HG03175 (cell line): ENCODE measurements around the gene NPAS3.

Source experiments
- ATAC-seq: cut with Tn5 transposase; IDR thresholded peaks from one replicate; pipeline ENCODE4 v1.9.1; 2021; ENCODE audit warnings: mild to moderate bottlenecking, moderate library complexity; ENCODE audit not compliant: unreplicated experiment

The NPAS3 gene

DNA sequence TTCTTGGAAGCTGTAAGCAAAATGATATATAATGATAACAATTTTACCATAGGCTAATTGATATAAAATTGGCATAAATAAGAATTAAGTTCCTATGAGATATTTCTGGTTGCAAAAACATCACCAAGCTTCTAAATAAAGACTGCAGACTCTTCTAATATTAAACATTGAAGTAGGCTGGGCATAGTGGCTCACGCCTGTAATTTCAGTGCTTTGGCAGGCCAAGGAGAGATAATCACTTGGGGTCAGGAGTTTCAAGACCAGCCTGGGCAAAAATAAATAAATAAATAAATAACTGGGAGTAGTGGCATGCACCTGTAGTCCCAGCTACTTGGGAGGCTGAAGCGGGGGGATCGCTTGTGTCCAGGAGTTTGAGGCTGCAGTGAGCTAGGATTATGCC lies 71.8 kb downstream of the NPAS3 start:
- ATAC-seq: no peak

DNA sequence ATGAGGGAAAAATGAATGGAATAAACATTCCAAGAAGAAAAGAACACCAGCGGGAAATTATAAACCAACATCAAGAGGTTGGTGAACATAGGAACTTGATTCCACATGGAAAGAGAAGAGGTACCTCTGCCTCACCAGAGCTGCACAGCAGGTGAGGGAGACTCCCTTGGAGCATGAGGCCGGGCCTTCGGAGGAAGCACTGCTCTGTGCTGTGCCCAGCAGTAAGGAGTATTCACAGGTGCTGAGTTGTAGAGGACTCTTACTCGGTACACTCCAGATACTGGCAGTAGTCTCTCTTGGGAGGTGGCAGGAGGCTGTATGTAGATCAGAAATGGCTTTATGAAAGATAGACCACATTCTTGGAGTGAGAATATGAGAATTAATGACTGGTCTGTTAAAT lies 76.0 kb downstream of the NPAS3 start:
- no peak for ATAC-seq

DNA sequence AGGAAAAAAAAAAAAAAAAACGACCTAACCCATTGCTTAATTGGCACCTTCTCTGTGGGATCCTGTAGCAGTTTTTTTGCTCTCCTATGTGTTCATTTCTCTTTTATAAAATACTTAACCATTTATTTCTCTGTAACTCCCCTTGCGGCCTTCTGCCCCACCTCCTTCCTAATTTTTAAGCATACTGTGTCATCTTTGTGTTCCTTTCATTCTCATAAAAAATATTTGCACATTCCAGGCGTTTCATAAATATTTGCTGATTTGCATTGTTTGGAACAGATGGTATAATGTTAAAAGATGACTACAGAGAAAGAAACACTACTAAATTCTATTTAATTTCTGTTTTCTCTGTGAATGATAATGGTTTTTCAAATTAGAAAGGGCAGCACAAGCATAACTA lies 77.9 kb downstream of the NPAS3 start:
- no peak for ATAC-seq

DNA sequence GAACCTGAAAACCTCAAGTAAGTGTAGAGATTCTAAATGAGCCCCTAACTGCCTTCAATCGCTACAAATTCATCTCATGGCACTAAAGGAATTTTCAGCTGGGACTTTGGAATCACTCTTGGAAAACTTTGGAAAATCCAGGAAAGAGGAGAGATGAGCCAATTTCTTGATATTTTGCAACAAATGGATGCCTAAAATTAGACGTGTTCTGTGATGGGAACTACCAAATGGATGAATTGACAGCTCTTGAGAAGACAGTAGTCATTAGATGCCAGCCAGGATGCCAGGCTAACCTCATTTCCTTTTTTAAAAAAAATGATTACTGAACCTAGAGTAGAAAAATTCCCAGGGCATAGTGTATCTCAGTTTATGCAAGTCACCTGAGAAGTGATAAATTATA lies 78.3 kb downstream of the NPAS3 start:
- no peak for ATAC-seq

DNA sequence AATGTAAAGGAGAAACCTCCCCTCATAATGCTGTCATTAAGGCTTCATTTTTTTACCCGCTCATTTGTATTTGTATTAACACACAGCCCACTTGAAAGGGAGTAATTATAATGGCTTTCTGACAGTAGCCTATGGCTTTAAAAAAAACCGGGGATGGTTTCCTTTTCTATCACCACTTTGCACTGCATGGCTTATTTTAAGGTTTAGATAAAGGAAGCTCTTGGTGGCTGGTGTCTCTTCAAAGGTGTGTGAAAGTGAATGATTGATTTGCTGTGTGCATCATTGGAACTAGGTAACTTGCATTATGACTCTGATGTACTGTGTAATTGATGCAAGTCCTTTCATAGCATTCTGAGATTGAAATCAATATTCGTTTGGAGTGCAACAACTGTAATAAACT lies 80.7 kb downstream of the NPAS3 start:
- ATAC-seq: no peak

DNA sequence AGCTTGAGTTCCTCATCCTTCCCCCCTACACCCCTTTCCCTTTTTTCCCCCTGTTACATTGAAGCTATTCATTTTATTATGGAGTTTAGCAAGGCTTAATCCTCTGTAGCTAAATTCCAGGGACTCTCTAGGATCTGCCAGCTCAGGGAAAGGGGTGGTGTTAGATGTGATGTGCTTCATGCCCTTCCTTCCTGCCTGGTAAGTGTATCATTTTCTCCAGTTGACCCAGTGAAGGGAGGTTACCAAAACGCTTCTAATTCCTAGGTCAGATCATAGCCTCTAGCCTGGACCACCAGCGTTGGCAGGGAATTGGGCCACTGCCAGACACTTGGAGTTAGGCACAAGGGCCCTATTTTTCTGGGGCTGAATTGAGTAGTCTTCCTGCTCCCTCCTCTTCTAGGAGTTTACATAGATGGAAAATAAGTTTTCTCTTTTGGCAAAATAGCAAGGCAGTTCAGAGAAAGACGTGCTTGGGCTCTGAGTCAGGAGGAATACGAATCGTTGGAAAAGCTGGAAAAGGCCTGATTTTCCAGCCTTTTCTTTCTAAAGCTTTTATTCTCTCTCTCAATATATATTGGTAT lies 88.3 kb downstream of the NPAS3 start:
- no peak for ATAC-seq

DNA sequence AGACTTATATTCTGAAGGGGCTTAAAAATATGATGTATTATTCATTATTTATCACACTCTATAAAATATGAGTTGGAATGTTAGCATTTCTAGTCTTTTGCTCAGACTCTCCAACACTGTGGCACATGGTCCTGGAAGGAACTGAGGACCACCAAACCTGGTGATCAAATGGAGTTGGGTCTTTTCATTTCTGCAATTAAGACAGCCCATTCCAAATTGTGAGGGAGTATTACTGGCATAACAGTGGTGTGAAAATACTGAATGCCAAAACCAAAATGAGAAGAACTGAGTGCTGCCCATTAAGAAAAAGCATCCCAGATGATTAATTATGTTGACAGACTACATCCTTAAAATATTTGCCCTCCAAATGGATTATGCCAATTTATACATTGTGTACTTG lies 90.8 kb downstream of the NPAS3 start:
- no peak for ATAC-seq

DNA sequence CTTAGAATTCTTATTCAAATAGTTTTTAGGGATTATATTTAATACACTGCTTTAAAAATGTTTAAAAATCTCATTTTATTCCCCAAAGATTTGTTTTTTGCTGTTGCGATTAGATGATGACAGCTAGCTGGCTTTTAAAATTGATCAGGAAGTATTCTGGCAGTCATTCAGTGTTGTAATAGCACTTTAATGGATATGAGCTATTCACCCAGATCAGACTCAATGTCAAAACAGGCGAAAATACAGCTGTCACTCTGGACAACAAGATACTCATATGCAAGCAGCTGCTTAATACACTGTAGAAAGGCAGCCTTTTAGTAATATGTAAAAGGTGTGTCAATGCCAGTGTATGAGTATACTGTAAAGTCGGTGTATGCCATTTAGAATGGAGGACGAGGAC lies 91.7 kb downstream of the NPAS3 start:
- no peak for ATAC-seq

DNA sequence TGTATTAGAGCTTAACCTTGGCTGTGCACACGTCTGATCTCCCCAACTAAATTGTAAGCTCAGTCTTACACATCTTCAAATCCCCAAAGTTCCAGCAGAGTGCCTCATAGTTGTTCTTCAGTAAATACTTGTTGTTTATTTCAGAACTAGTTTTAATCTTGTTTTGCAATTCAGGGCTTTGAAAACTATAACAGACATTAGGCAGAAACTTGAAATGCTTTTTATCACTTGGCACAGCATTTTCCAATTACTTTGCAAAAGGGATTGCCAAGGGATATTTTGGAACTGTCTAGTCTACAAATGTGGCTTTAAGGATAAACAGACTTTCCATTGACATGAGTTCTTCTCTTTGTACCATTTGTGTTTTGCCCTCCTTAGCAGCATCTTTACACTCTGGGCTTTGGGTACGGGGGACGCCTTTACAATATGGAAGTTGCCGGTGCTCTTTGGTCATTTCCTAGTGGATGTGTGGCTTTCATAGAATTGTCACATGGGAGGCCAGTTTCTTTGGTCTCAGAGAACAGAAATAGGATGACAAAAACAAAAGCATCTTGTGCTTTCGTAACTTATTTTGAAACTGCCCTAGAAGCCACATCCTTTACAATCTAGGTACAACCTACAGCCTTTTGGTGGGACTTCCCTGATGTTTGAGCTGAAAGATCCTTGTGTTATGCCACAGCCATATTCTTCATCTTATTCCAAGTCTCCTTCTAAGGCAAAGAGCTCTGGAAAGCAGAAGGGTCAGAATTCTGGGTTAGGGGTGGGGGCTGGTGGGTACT lies 96.9 kb downstream of the NPAS3 start:
- no peak for ATAC-seq

DNA sequence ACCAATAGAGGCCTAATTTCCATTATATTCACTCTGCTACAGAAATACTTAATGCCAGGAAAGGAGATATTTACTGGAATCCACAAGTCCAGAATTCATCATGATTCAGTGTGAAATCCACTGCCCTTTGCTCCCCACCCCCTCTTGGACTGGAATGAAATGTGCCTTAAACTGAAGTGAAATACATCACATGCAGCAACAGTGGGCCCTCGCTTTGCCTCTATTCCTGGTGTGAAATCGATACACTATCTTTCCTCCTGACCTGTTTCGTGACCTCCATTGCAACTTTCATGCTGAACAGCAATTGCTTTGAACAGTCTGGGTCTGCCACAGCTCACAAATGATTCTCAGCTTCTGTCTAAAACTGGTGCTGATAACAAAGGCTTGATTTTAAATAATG lies 100.6 kb downstream of the NPAS3 start:
- no peak for ATAC-seq

DNA sequence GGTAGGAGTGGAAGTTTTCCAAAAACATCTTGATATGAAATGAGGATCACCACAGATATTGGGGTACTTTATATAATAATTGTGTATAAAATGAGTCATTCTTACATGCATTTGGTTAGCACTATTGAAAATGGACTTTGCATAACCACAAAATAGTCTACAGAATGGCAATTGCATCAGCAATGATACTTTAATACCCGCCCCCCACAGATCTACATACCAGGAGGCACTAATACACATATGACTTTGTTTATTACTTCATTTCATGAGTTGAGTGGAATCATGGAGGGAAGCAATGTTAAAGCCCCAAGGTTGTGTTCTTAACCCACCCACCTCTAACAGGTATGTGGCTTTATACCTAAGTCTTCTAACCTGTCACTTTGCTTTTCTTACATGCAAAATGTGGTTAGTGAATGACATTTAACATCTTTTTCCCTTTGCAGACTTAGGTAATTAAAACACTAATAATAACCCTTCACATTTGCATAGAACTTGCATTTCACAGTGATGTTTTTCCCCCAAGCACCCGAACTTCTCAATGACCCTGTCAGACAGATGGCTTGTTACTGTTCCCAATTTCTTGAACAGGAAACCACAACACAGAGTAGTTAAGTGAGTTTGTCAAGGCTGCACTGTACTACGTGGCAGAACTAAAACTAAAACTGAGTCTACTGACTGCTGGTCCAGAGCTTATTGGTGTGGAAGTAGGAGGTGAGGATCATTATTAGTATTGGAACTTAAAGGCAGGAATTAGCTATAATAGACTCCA lies 101.9 kb downstream of the NPAS3 start:
- ATAC-seq: no peak

DNA sequence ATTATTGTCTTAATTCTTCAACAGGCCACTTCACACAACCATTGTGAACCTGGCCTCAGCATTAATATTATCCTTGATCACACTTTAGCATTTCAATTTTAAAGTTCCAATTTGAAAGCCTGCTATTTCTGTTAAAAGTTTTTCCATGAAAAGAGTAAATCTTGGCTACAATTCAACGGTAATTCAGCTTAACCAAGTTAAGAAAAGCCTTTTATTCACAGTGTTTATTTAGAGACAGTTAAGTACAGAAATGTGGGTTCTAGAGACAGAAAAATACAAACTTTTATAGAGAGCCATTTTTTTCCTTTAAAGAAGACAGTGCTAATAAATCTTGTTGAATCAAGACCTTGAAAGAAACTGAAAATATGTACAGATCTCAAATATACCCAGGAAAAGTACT lies 103.9 kb downstream of the NPAS3 start:
- no peak for ATAC-seq

DNA sequence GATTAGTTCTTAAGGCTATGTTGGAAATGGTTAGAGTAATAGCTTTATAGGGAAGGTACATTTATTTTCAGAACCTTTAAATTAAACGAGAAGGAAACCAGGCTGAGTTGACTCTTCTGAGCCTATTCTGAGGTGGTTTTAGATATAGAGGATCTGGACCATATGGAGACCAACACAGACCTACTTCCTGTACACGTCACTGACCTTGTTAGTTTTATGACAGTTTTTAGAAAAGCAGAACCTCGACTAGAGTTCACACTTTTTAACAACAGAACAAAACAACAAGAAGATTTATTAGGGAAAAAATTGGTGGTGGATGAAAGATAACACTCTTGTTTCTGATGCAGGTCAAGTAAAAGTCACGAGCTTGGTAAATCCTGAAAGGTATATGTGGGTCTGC lies 107.1 kb downstream of the NPAS3 start:
- no peak for ATAC-seq

DNA sequence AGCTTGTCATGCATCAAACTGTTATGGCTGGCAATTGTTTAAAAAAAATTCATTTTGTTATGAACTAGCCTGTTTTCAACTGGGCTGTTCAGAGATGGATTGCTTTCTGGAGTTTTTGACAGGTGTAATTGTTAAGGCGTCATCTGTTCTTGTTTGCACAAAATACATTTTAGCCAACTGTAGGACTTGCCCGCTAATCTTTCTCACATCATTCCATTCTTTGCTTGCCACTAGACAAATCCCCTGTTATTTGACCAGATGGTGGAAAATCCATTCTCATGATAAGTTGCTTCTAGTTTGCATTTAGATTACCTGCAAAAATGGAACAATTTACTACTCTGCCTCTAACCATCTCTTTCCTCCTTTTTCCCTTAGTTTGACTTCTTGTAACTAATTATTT lies 114.3 kb downstream of the NPAS3 start:
- ATAC-seq: no peak

DNA sequence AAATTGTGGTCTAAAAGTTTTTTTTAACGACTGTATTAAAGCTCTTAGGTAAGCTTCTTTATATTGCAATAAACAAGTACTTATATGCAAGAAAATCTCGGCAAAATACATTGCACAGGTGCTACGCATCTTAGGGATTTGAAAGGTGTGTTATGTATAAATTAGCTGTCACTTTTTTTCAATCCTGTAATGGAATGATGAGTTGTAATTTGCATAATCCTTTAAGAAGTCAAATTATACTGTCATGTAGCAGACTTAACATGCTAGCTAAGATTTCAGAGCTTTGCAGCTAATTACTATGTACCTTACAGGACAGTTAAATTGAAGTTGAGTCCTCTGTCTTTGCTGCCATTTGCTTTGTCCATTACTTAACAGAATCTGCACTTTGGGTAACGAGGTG lies 117.5 kb downstream of the NPAS3 start:
- no peak for ATAC-seq

DNA sequence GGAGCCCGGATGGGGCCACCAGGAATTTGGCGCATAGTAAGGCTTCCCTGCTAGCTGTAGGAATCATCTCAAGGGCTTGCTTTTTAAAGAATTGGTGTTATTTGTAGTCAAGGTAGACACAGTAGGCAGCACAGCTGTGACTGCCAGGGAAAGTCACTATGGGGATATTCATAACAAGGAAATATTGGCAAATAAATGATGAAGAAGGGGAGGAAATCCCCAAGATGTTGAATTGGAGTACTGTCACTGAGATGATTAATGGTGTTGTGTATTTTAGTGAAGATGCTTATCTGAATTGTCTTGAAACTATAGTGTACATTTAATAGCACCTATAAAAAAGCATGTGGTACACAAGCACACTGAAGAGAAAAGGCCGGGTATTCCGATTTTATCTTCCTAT lies 118.9 kb downstream of the NPAS3 start:
- no peak for ATAC-seq

DNA sequence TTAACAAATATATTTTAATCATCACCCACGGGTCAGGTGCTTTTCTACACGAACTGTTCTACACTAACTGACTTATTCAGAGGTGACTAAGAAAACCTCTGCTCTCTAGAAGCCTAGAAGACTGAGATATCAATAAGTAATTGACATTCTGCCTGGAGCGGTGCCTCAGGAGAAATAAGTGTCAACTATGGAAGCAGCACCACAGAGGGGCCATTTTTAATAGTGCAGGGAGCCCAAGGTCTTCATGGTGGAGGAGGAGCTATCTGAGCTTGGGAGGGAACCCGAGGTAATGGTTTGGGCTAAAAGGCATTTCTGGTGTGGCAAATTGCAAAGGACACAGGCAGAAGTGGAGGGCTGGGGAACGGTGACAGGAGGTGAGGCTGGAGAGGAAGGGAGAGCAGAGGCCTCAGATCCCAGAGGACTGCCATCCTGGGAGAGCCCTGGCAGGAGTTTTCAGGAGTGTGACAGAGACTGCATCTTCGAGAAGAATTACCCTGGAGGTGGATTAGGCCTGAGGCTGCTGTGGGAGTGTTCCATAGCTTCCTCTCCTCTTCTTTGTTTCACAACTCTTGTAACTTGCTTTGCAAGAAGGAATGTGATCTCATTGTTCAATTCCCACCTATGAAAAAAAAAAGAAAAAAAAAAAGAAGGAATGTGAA lies 123.1 kb downstream of the NPAS3 start:
- no peak for ATAC-seq

DNA sequence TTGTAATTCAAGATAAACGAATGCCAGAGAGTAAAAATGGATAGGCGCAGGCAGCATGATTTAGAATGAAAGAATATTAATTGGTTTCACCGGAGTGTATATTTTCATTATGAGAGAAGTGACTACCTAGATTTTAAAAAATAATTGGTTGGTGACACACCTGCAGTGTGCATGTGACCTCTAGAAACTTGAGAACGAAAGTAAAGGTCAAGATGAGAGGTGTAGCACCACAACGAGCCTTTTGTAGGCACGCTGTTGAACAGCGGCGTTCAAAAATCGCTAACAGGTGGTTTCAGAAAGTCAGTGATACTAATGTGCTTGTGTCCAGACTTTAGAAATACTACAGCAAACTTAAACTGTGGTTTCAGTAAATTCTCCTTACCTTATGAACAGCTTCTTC lies 123.8 kb downstream of the NPAS3 start:
- no peak for ATAC-seq

DNA sequence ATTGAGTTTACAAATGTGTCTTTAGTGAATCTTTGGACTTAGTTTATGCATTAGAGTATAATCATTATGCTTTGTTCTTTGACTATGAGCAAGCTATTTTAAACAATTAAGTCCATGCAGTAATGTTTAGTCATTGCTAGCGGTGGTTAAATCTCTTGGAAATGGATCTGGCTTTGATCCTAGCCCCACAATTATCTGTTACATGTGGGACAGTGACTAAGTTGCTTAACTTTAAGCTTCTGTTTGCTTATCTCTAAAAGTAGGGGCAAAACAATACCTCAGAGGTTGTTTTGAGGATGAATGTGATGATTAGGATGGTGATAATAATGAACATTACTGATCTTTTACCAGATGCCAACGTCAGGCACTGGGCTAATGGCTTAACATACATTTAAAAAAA lies 124.2 kb downstream of the NPAS3 start:
- no peak for ATAC-seq

DNA sequence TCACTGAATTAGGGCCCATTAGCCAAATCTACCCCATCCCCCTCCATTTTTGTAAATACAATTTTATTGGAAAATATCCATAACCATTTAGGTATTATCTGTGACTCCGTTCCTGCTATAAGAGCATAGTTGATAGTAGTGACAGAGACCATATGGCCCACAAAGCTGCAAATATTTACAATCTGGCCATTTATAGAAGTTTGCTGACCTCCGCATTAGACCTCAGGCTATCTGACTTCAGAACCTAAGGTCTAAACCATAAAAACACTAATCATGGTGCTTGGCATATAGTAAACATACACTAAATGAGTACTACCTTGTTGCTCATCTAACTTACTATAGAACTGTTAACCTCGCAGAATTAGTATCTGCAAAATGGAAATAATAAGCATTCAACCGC lies 124.8 kb downstream of the NPAS3 start:
- ATAC-seq: no peak

DNA sequence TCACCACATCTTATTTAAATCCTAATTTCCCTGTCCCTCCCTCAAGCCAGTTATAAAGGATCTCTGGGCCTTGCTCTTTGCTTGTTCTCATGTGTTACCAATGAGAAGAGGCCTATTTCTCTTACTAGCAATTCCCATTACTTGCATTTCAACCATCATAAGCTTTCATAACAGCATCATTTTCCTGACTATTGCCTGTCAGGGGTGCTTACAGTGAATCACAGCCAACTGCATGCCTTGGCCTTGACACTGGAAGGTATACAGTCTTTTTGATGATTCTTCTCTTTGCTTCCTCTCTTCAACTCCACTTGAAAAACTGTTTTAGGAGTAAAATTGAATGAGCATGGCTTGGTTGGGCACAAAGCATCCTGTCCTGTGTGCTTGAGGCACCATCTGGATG lies 127.0 kb downstream of the NPAS3 start:
- ATAC-seq: no peak

DNA sequence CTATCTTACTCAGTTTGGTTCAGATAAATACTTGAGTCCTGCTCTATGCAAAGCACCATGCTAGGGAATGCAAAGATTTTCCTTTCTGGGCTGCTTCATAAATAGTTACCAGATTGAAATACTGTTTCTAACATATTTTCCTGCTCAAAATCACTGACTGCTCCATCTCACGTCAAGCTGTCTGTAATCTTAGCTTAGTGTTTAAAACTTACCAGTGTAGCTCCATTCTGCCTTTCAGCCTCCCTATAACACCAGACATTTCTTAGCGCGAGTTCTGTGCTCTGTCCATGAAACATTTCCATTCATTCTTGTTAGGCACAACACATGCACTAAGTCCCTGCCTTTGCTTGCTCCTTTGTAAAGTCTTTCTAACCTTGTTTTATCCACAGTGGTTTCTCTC lies 129.4 kb downstream of the NPAS3 start:
- no peak for ATAC-seq
